ENCODE data around the gene NKAIN2. TPM values are rescaled to one million over a fixed set of nuclear protein-coding genes. Genes with fewer than 3 reads are reported as not detected.

The NKAIN2 gene
- total and polyA plus RNA-seq, 2 donors (not counting 3 experiments of a cell fraction or from before 2014, with no cell fraction given): 0.03 TPM; not detected in 1

- DNase-seq (ENCODE audit: low read depth, low spot score) (no peak), FAIRE-seq (no peak)
- intact Hi-C loops (cut with micrococcal nuclease): no loop called here
- no peak overlapping the region for H3K4me3 ChIP-seq (replicated peaks in 1 of 3; ENCODE audit: insufficient read depth in 1 of 3, low read depth in 1 of 3, low read length in 3 of 3)
- no peak overlapping the region for H2AFZ ChIP-seq (ENCODE audit: low read depth, low read length)
- dilution Hi-C loops (cut with MboI; ENCODE audit: extremely low pct_ligation_motif_present, low sequenced_read_pairs): no loop called here
- no peaks in the 10 kb centered on the region for H3K9me1 ChIP-seq (replicated peaks; ENCODE audit: control insufficient read depth, extremely low read depth, insufficient read depth, low read length)
- no peaks in the 10 kb centered on the region for H3K27me3 ChIP-seq (ENCODE audit: control insufficient read depth in 2 of 2, insufficient read depth in 2 of 2, low read length in 2 of 2)
- H3K9me3 ChIP-seq (replicated peaks; ENCODE audit: control insufficient read depth, insufficient read depth, low read length): no peaks in the 10 kb centered on the region
- BruUV-seq (replicated peaks): no TSS peak
- H3K79me2 ChIP-seq (ENCODE audit: control insufficient read depth, insufficient read depth, low read length): no peaks in the 10 kb centered on the region
- ChIA-PET CTCF (no interaction called here), POLR2A (no interaction called here)
- H3K27ac ChIP-seq (ENCODE audit: insufficient read depth, low read depth, low read length): no peak overlapping the region
- H3K9ac ChIP-seq (replicated peaks; ENCODE audit: extremely low read depth, insufficient read depth, low read length): no peak overlapping the region
- no peaks in the 10 kb centered on the region for H3K4me1 ChIP-seq (ENCODE audit: control insufficient read depth, extremely low read depth, insufficient read depth, low read length)
- no peaks in the 10 kb centered on the region for H3K36me3 ChIP-seq (ENCODE audit: control insufficient read depth in 2 of 2, extremely low read depth in 1 of 2, insufficient read depth in 2 of 2, low read length in 2 of 2)
- no peak for TF ChIP-seq POLR2AphosphoS5 (IDR thresholded peaks at IDR 0.05; ENCODE audit: insufficient read depth, low read depth, low read length)
- no peak for TF ChIP-seq FOS (IDR thresholded peaks at IDR 0.05; ENCODE audit: borderline replicate concordance, insufficient read depth, low read length)
- TF ChIP-seq MYC (IDR thresholded peaks at IDR 0.05; ENCODE audit: low read depth, low read length): no peak
- no peak for TF ChIP-seq EZH2 (IDR thresholded peaks at IDR 0.05; ENCODE audit: borderline replicate concordance, low read depth, low read length, severe bottlenecking)
- no peak for TF ChIP-seq JUN (IDR thresholded peaks at IDR 0.05; ENCODE audit: borderline replicate concordance, insufficient read depth, insufficient read length, low read depth)
- no peak for TF ChIP-seq POLR2A (IDR thresholded peaks at IDR 0.05; ENCODE audit: low read depth, low read length)
- no peak for TF ChIP-seq CTCF (IDR thresholded peaks at IDR 0.05; ENCODE audit: extremely low read depth in 1 of 2, insufficient read depth in 1 of 2, low read depth in 1 of 2, low read length in 2 of 2)
- TF ChIP-seq GATA2 (IDR thresholded peaks at IDR 0.05; ENCODE audit: insufficient read depth, insufficient read length, low read depth, low read length): no peak
- no peak for TF ChIP-seq MAX (IDR thresholded peaks at IDR 0.05; ENCODE audit: insufficient read depth, insufficient read length)
- H4K20me1 ChIP-seq (replicated peaks; ENCODE audit: control insufficient read depth, extremely low read depth, insufficient read depth, low read length): no peaks in the 10 kb centered on the region
- H3K4me2 ChIP-seq (ENCODE audit: insufficient read depth, low read length): no peak overlapping the region
Observed at GRCh38 chr6:124496334-124496733, 692.7 kb downstream of the NKAIN2 start.
